HepG2 (cell line): ENCODE measurements around the gene CKAP5. TPM values are rescaled to one million over a fixed set of nuclear protein-coding genes. Genes with fewer than 3 reads are reported as not detected.

Experiments used
- DNMT3B ChIP-seq: conservative IDR thresholded peaks from 2 replicates; pipeline ENCODE4 v1.6.1; 2016; ENCODE audit warnings: missing biosample characterization, control low read depth
- FOXO1 ChIP-seq: sonication (generic); formaldehyde crosslinking; IDR thresholded peaks from 2 replicates; pipeline ENCODE4 v1.4.0; 2020; ENCODE audit warnings: missing genetic modification reagents
- HDAC2 ChIP-seq: sonication (generic); formaldehyde crosslinking; IDR thresholded peaks from 2 replicates; pipeline ENCODE4 v1.4.0; 2020; ENCODE audit warnings: missing genetic modification reagents
- MAX ChIP-seq: IDR thresholded peaks from 2 replicates; pipeline ENCODE4 v1.6.1; 2012; ENCODE audit warnings: inconsistent platforms
- MEIS2 ChIP-seq: sonication (generic); formaldehyde crosslinking; IDR thresholded peaks from 2 replicates; pipeline ENCODE4 v1.9.0; 2021; ENCODE audit warnings: mild to moderate bottlenecking, missing genetic modification reagents
- PRDM10 ChIP-seq: sonication (generic); formaldehyde crosslinking; IDR thresholded peaks from 2 replicates; pipeline ENCODE4 v1.4.0; 2020; ENCODE audit warnings: low read depth, missing genetic modification reagents
- ZNF318 ChIP-seq: sonication (generic); formaldehyde crosslinking; IDR thresholded peaks from 2 replicates; pipeline ENCODE4 v1.4.0; 2020; ENCODE audit warnings: mild to moderate bottlenecking, missing genetic modification reagents
- ZNF563 ChIP-seq: sonication (generic); formaldehyde crosslinking; IDR thresholded peaks from 2 replicates; pipeline ENCODE4 v1.8.0; 2022; ENCODE audit warnings: mild to moderate bottlenecking, moderate library complexity, missing genetic modification reagents
- ZNF570 ChIP-seq: sonication (generic); formaldehyde crosslinking; IDR thresholded peaks from 2 replicates; pipeline ENCODE4 v1.4.0; 2020; ENCODE audit warnings: mild to moderate bottlenecking, missing genetic modification reagents, borderline replicate concordance
- ZNF577 ChIP-seq: sonication (generic); formaldehyde crosslinking; IDR thresholded peaks from 2 replicates; pipeline ENCODE4 v1.4.0; 2020; ENCODE audit warnings: mild to moderate bottlenecking, low read depth, missing genetic modification reagents, borderline replicate concordance
- ZSCAN5A ChIP-seq: sonication (generic); formaldehyde crosslinking; IDR thresholded peaks from 2 replicates; pipeline ENCODE4 v1.8.0; 2022; ENCODE audit warnings: mild to moderate bottlenecking, missing genetic modification reagents, borderline replicate concordance
- ZXDC ChIP-seq: sonication (generic); formaldehyde crosslinking; IDR thresholded peaks from 2 replicates; pipeline ENCODE4 v1.5.0; 2020; ENCODE audit warnings: mild to moderate bottlenecking, missing genetic modification reagents
- polyA plus RNA-seq, 8 experiments: library from polyadenylated mRNA; depleted of rRNA in 3 of 8; stranded (reverse) in 7 of 8; unstranded in 1 of 8; fragments of >200 nt; fragmentation: Illumina TruSeq in 4 of 8; extraction: Trizol in 4 of 8; gene quantifications; 2 replicates each; pipeline versions ENCODE4 v1.2.1 to v1.2.3, GENCODE V29; 2011 to 2016; ENCODE audit warnings: low read depth in 4 of 8, missing spikeins in 1 of 8, mixed read lengths in 1 of 8; ENCODE audit not compliant: insufficient read depth in 1 of 8
- total RNA-seq, 5 experiments: library from RNA; depleted of rRNA; stranded (reverse); fragments of >200 nt; fragmentation: Illumina TruSeq; extraction: Trizol; gene quantifications; 2 replicates each; pipeline ENCODE4 v1.2.3, GENCODE V29; 2016; ENCODE audit warnings: low read depth in 1 of 5

The CKAP5 gene
- total and polyA plus RNA-seq, 2 of the 13 experiments (the other 11 are each of a cell fraction or from before 2014, with no cell fraction given): 79.2 to 103 TPM

GRCh38 chr11:46719048-46719542 is 127.0 kb downstream of the CKAP5 start, which contains the start of gene F2 (continued):
- TF ChIP-seq PRDM10 (CRISPR knock-in tag) (no peak; the same call in 1 of the 2 replicates), FOXO1 (peak; percentile 85), ZNF577 (CRISPR knock-in tag) (no peak), ZNF570 (CRISPR knock-in tag) (no peak), ZNF563 (CRISPR knock-in tag) (no peak), HDAC2 (peak; percentile 92), MEIS2 (CRISPR knock-in tag) (peak; percentile 97), ZXDC (CRISPR knock-in tag) (no peak; the same call in 1 of the 2 replicates), MAX (peak; percentile 55; the same call in 1 of the 2 replicates), DNMT3B (CRISPR knock-in tag) (no peak), ZNF318 (CRISPR knock-in tag) (peak; percentile 42; the same call in 1 of the 2 replicates), ZSCAN5A (CRISPR knock-in tag) (0 out of 2 replicates have a peak, but pooled peaks have one; percentile 75)
